ENCODE results near the gene SLC26A11.
"Not testable (repeated sequence)": the region's sequence is repeated elsewhere in the genome, so short reads cannot be mapped to it uniquely, and the experiment has no call there.

Gene SLC26A11

GRCh38 chr17:80287806-80288567 lies 67.8 kb downstream of the SLC26A11 start:
- DNase-seq = no peak

- no peak for DNase-seq
These were observed 69.4 kb downstream of the SLC26A11 start for GRCh38 chr17:80289616-80290015.

GRCh38 chr17:80290156-80290555 lies 69.9 kb downstream of the SLC26A11 start:
- DNase-seq = no peak

- no peak for DNase-seq
These were observed 71.0 kb downstream of the SLC26A11 start for GRCh38 chr17:80291260-80291659.

GRCh38 chr17:80291691-80292487 lies 71.7 kb downstream of the SLC26A11 start:
- no peak for DNase-seq

GRCh38 chr17:80292521-80292971 lies 72.3 kb downstream of the SLC26A11 start:
- DNase-seq = no peak

- no peak for DNase-seq
These were observed 74.0 kb downstream of the SLC26A11 start for GRCh38 chr17:80294210-80294609.

- no peak for DNase-seq
These were observed 74.4 kb downstream of the SLC26A11 start for GRCh38 chr17:80294653-80295052.

GRCh38 chr17:80295146-80295545 lies 74.9 kb downstream of the SLC26A11 start:
- no peak for DNase-seq

GRCh38 chr17:80295559-80295958 lies 75.3 kb downstream of the SLC26A11 start:
- no peak for DNase-seq

GRCh38 chr17:80296221-80296620 lies 76.0 kb downstream of the SLC26A11 start:
- DNase-seq = no peak

- no peak for DNase-seq
These were observed 77.9 kb downstream of the SLC26A11 start for GRCh38 chr17:80297996-80298560.

GRCh38 chr17:80299350-80300100 lies 79.3 kb downstream of the SLC26A11 start:
- not testable (repeated sequence) for DNase-seq

GRCh38 chr17:80300756-80301155 lies 80.5 kb downstream of the SLC26A11 start:
- DNase-seq = not testable (repeated sequence)

All from hematopoietic multipotent progenitor cell treated with erythropoietin and hydrocortisone succinate and interleukin-3 and kit ligand, for 8 days (in vitro differentiated cells).